ENCODE data around the gene MACROH2A2. TPM values are rescaled to one million over a fixed set of nuclear protein-coding genes. Genes with fewer than 3 reads are reported as not detected.

MACROH2A2 gene
- total RNA-seq, 1 donor from 2014 or later, result 143 TPM

DNA sequence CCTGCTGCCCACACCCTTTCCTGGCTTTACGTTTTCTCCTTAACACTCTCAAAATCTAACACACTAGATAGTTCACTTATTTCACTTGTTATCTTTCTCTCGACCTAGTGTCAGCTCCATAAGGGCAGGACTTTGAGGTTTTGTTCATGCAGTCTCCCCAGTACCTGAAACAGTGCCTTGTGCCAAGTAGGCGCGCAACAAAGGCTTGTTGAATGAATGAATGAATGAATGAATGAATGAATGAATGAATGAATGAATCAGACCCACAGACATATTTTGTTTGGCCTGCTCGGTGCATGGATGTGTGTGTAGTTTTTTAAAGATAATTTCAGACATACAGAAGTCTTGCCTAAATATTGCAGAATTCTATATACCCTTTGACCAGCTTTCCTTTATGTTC is 87.7 kb downstream of the MACROH2A2 start:
- Mint-ChIP-seq H3K4me3 (ENCODE audit: low read depth) (no peak overlapping the region), H3K4me1 (ENCODE audit: low read depth) (no peaks in the 10 kb centered on the region), H3K9me3 (ENCODE audit: low read depth) (no peaks in the 10 kb centered on the region), H3K36me3 (ENCODE audit: insufficient read depth) (no peaks in the 10 kb centered on the region), H3K27me3 (peaks cover 4% of the 10 kb centered on the region), H3K27ac (no peak overlapping the region)
- no peak for TF ChIP-seq CTCF (IDR thresholded peaks at IDR 0.05; ENCODE audit: unreplicated experiment)
- DNase-seq (ENCODE audit: low spot score, unreplicated experiment), result no peak

- Mint-ChIP-seq H3K4me3 (ENCODE audit: low read depth) (no peak overlapping the region), H3K4me1 (ENCODE audit: low read depth) (peaks cover 2% of the 10 kb centered on the region), H3K27me3 (no peaks in the 10 kb centered on the region), H3K36me3 (ENCODE audit: insufficient read depth) (no peaks in the 10 kb centered on the region), H3K27ac (no peak overlapping the region), H3K9me3 (ENCODE audit: low read depth) (no peaks in the 10 kb centered on the region)
- no peak for TF ChIP-seq CTCF (IDR thresholded peaks at IDR 0.05; ENCODE audit: unreplicated experiment)
- no peak for DNase-seq (ENCODE audit: low spot score, unreplicated experiment)
Measured at GRCh38 chr10:70142555-70142954, 89.9 kb downstream of the MACROH2A2 start.

DNA sequence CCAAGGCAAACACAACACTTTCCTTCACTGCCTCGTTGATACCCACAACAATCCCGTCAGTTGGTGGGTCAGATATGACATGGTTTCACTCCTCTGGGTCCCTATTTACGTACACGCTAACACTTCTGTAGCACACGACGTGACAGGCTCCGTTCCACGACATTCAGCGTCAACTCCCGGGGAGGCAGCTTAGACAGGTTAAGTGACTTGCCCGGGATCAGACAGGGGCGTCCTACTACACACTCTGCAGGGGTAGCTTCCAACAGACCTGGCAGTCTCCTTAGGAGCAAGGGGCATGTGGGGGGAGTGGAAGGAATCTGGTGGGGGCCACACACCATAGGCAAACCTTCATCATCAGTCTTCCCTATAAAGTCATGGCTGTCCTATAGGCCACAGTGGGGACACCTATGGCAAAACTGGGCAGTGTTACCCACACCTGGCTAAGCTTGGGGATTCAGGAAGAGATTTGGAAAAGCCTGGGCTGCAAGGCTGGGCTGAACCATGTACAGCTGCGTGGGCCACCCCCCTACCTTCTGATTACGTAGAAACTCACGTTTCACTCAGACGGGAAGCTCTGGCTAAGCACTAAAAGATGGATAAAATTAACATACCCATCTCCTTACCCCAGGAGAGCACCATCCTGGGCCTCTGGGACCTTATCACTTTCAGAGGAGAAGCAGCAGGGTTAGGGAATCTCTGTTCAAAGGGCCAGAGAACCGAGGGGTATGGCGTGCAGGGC is 91.9 kb downstream of the MACROH2A2 start:
- no peak overlapping the region for H3K27ac Mint-ChIP-seq
- no peak for DNase-seq (ENCODE audit: low spot score, unreplicated experiment)
- peaks cover 2% of the 10 kb centered on the region for H3K36me3 Mint-ChIP-seq (ENCODE audit: insufficient read depth)
- H3K9me3 Mint-ChIP-seq (ENCODE audit: low read depth), result no peaks in the 10 kb centered on the region
- peaks cover 2% of the 10 kb centered on the region for H3K4me1 Mint-ChIP-seq (ENCODE audit: low read depth)
- H3K4me3 Mint-ChIP-seq (ENCODE audit: low read depth), result peak overlapping the region; percentile 72
- H3K27me3 Mint-ChIP-seq, result no peaks in the 10 kb centered on the region
- TF ChIP-seq CTCF (IDR thresholded peaks at IDR 0.05; ENCODE audit: unreplicated experiment), result no peak

GRCh38 chr10:70145166-70145665 is 92.6 kb downstream of the MACROH2A2 start:
- no peaks in the 10 kb centered on the region for H3K9me3 Mint-ChIP-seq (ENCODE audit: low read depth)
- no peak for TF ChIP-seq CTCF (IDR thresholded peaks at IDR 0.05; ENCODE audit: unreplicated experiment)
- no peaks in the 10 kb centered on the region for H3K27me3 Mint-ChIP-seq
- no peak for DNase-seq (ENCODE audit: low spot score, unreplicated experiment)
- H3K36me3 Mint-ChIP-seq (ENCODE audit: insufficient read depth), result peaks cover 2% of the 10 kb centered on the region
- H3K4me1 Mint-ChIP-seq (ENCODE audit: low read depth), result peaks cover 2% of the 10 kb centered on the region
- H3K27ac Mint-ChIP-seq, result no peak overlapping the region
- H3K4me3 Mint-ChIP-seq (ENCODE audit: low read depth), result peak overlapping the region; percentile 72

DNA sequence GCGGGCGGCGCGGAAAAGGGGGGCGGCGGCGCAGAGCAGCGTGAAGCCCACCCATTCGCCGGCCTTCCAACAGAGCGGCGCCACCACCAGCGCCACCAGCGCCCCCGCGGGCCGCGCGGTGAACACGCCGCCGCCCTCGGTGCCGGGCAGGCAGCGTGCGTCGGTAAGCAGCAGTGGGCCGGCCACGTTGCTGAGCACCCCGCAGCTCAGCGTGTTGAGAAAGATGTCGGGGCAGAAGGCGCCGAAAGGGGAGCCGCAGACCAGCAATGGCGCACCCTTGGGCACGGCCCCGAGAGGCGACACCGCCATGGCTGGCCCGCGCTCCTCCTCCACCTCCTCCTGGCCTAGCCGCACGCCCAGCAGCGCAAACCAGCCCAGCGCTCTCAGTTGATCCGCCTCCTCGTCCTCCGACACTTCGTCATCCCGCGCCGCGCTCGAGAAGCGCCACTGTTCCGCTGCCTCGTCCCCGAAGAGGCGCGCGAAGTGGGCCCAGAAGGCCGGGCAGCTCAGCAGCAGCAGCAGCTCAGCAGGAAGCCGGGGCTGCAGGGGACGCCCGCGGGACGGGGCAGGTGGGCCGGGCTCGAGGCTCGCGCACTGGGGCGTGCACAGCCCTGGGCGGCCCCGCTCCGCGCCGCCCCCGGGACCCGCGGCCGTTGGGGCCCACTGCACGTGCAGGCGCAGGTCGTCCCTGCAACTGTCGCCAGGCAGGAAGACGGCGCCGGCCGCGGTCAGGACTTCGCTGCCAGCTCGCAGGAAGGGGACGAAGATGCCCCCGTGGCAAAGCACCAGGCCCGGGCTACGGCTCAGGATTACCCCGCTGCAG is 93.2 kb downstream of the MACROH2A2 start:
- TF ChIP-seq CTCF (IDR thresholded peaks at IDR 0.05; ENCODE audit: unreplicated experiment), result peak; percentile 75
- peak overlapping the region; percentile 97 for H3K27ac Mint-ChIP-seq

More for the DNA sequence above, 93.2 kb downstream of the MACROH2A2 start:
- Mint-ChIP-seq H3K36me3 (ENCODE audit: insufficient read depth) (peaks cover 4% of the 10 kb centered on the region), H3K27me3 (no peaks in the 10 kb centered on the region), H3K9me3 (ENCODE audit: low read depth) (no peaks in the 10 kb centered on the region), H3K4me3 (ENCODE audit: low read depth) (peak overlapping the region; percentile 80), H3K4me1 (ENCODE audit: low read depth) (peaks cover 2% of the 10 kb centered on the region)
- peak; percentile 58 for DNase-seq (ENCODE audit: low spot score, unreplicated experiment)
